Duodenal mucosa (tissue), 2 donors: ENCODE results near the gene CISTR.
"Not testable (repeated sequence)": the region's sequence is repeated elsewhere in the genome, so short reads cannot be mapped to it uniquely, and the experiment has no call there.

ENCODE experiments used
- H3K27ac ChIP-seq: one replicate; pipeline ENCODE4 v1.7.0; 2013; ENCODE audit warnings: low read depth, low read length
- H3K27me3 ChIP-seq, 2 donors: one replicate each; pipeline ENCODE4 v1.7.0; 2013; ENCODE audit warnings: low read length in 2 of 2, control low read depth in 1 of 2; ENCODE audit not compliant: insufficient read depth in 2 of 2, control insufficient read depth in 1 of 2
- H3K36me3 ChIP-seq, 2 donors: one replicate each; pipeline ENCODE4 v1.7.0; 2013; ENCODE audit warnings: low read length in 2 of 2, control low read depth in 1 of 2; ENCODE audit not compliant: insufficient read depth in 2 of 2, control insufficient read depth in 1 of 2
- H3K4me1 ChIP-seq, 2 donors: one replicate each; pipeline ENCODE4 v1.7.0; 2013; ENCODE audit warnings: low read length in 2 of 2, control low read depth in 1 of 2; ENCODE audit not compliant: insufficient read depth in 2 of 2, control insufficient read depth in 1 of 2
- H3K4me3 ChIP-seq, 2 donors: one replicate each; pipeline ENCODE4 v1.7.0; 2013; ENCODE audit warnings: low read length in 2 of 2, low read depth in 1 of 2
- H3K9ac ChIP-seq, 2 donors: one replicate each; pipeline ENCODE4 v1.7.0; 2013; ENCODE audit warnings: low read length in 2 of 2, low read depth in 1 of 2
- H3K9me3 ChIP-seq, 2 donors: one replicate each; pipeline ENCODE4 v1.7.0; 2013; ENCODE audit warnings: low read length in 2 of 2, control low read depth in 1 of 2; ENCODE audit not compliant: control insufficient read depth in 1 of 2

Gene CISTR

DNA sequence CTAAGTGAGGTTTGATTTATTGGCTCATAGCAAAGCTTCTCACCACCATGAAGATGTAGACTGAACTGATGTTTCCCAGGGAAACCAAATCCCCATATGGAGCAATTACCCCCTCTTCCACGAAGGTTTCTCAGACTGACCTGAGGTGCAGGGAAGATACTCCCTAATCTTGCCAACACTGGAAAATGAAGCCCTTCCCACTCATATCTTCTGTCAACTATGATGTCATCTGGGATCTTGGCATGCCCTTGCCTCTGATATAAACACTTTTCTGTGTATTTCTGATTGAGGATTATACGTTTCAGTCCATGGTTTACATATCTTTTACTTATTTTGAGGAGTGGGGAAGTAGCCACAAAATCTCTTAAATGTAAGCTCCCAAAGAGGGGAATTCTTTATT lies 14.1 kb upstream of the CISTR start:
- no peak overlapping the region for H3K27ac ChIP-seq
- no peak overlapping the region for H3K4me3 ChIP-seq
- no peaks in the 10 kb centered on the region for H3K4me1 ChIP-seq
- H3K9me3 ChIP-seq: no peaks in the 10 kb centered on the region
- H3K36me3 ChIP-seq: no peaks in the 10 kb centered on the region
- H3K27me3 ChIP-seq: peaks cover 38 to 60% of the 10 kb centered on the region in 2 donors
- no peak overlapping the region for H3K9ac ChIP-seq

DNA sequence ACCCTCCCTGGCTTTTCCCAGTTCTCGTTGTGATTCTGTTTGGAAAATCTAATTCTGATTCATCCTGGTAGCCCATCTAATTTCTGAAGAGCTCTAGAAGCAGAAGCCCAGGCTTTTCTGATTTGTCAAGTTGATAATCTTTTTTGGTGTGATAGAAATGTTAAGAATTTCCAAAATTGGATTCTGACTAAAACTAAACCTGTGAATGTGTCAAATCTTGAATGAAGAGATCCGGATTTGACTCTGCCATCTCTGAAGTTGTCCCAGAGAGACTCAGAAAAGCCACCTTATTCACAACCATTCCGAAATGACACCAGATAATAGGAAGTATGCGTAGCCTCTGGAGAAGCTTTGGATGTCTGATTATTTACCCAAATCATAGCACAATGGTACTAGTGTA lies 12.8 kb upstream of the CISTR start:
- Histone ChIP-seq H3K4me3 (no peak overlapping the region), H3K4me1 (no peaks in the 10 kb centered on the region), H3K36me3 (no peaks in the 10 kb centered on the region), H3K27ac (no peak overlapping the region), H3K9me3 (no peaks in the 10 kb centered on the region), H3K9ac (no peak overlapping the region), H3K27me3 (peaks cover 40 to 56% of the 10 kb centered on the region in 2 donors)

DNA sequence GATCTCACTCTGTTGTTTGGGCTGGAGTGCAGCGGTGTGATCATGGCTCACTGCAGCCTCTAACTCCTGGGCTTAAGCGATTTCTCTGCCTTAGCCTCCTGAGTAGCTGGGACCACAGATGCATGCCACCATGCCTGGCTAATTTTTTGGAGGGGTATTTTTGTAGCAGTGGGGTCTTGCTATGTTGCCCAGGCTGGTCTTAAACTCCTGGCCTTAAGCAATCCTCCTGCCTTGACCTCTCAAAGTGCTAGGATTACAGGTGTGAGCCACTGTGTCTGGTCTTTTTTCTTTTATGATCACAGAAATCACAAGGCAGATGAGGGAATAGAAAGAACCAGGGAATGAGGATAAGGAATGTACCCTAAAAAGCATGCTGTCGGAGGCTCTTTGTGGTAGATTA lies 11.0 kb upstream of the CISTR start:
- H3K4me3 ChIP-seq, H3K9ac ChIP-seq, H3K9me3 ChIP-seq, H3K4me1 ChIP-seq, H3K36me3 ChIP-seq, H3K27ac ChIP-seq: not testable (repeated sequence)
- peaks cover 54 to 63% of the 10 kb centered on the region in 2 donors for H3K27me3 ChIP-seq

DNA sequence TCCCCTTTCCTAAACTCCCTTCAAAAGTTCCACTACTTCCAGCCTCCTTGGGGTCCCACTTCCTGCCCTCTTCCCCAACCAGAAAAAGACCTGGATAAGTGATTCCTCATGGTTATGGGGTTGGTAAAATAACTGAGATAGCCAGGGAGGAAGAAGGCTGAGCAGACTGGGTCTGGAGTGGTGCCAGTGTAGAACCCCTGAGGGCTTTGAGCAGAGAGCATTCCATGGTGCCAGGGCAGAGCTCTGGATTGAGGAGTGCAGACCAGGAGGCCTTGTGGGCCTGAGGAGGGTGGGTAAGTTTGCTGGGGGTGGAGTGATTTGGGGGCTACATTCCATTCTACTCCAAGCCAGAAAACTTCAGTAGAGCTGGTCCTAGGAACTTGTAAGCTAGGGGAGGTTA lies 9.5 kb upstream of the CISTR start:
- Histone ChIP-seq H3K27me3 (peaks cover 55 to 62% of the 10 kb centered on the region in 2 donors), H3K9ac (no peak overlapping the region), H3K9me3 (no peaks in the 10 kb centered on the region), H3K36me3 (no peaks in the 10 kb centered on the region), H3K4me1 (no peaks in the 10 kb centered on the region), H3K27ac (no peak overlapping the region), H3K4me3 (no peak overlapping the region)

DNA sequence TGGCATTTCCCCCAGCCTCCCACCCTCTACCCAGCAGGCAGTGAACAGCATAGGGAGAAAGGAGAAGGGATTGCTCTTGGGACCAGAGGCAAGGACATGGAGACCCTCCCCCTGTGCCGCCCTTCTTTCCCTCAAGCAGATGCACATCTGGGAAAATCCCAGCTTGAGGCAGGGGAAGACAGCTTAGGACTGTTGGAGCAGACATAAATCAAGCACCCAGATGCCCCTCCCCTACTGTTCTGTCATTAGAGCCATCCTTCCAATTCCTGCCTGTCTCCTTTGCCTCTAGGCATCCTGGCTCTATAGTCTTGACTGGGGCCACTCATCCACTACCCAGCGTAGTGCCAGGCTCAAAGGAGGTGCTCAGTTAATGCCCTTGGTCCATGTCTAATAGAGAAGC lies 7.5 kb upstream of the CISTR start:
- Histone ChIP-seq H3K36me3 (no peaks in the 10 kb centered on the region), H3K27ac (no peak overlapping the region), H3K9me3 (no peaks in the 10 kb centered on the region), H3K4me1 (no peaks in the 10 kb centered on the region), H3K9ac (no peak overlapping the region), H3K27me3 (peaks cover 58 to 60% of the 10 kb centered on the region in 2 donors), H3K4me3 (no peak overlapping the region)

DNA sequence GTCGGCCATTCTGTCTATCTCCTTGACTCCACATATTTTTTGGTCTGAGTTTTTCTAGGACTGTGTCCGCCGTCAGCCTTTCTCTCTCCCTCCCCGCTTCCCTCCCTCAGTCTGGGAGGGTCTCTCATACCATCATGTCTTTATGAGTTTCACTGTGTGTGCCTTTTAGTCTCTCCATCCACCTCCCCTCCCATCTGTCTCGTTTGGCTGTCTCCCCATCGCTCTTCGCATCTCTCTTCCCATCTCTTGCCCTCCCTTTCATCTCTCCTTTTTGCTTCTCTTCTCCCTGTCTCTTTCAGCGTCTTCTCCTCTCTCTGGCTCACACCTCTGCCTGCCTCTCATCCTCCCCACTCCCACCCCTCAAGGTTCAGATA lies 6.9 kb upstream of the CISTR start:
- Histone ChIP-seq H3K4me3 (no peak overlapping the region), H3K27me3 (peaks cover 63 to 66% of the 10 kb centered on the region in 2 donors), H3K4me1 (no peaks in the 10 kb centered on the region), H3K9ac (no peak overlapping the region), H3K9me3 (no peaks in the 10 kb centered on the region), H3K27ac (no peak overlapping the region), H3K36me3 (no peaks in the 10 kb centered on the region)

DNA sequence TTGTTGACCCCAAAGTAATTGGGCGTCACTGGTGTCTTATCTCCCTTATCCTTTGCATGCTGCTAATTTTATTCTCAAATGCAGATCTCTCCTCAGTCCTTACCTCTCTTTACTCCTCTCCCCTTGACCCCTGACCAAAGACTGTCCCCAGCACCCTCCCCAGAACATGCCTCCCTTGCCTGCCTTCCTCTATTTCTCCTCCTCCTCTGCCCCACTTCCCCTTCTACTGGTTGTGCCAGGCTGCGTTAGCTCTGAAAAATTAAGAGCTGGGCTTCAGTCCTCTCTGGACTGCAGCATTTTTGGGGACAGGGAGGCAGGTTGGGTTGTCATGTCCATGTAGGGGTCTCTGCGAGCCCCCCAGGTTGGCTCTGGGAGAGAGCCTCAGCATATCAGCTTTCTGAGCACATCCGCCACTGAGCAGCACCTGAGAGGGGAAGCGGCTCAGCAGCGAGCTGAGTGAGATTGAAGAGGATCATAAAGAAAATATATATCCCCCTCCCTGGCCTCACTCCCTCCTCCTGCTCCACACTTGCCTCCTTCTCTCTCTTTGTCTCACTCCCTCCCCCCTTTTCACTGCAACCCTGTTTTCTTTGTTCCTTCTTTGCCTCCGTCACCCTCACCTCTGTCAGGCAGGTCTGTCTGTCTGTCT lies 6.4 kb upstream of the CISTR start:
- peaks cover 63 to 66% of the 10 kb centered on the region in 2 donors for H3K27me3 ChIP-seq
- no peak overlapping the region for H3K9ac ChIP-seq
- H3K27ac ChIP-seq: no peak overlapping the region
- no peak overlapping the region for H3K4me3 ChIP-seq
- no peaks in the 10 kb centered on the region for H3K36me3 ChIP-seq
- no peaks in the 10 kb centered on the region for H3K4me1 ChIP-seq
- H3K9me3 ChIP-seq: no peaks in the 10 kb centered on the region

DNA sequence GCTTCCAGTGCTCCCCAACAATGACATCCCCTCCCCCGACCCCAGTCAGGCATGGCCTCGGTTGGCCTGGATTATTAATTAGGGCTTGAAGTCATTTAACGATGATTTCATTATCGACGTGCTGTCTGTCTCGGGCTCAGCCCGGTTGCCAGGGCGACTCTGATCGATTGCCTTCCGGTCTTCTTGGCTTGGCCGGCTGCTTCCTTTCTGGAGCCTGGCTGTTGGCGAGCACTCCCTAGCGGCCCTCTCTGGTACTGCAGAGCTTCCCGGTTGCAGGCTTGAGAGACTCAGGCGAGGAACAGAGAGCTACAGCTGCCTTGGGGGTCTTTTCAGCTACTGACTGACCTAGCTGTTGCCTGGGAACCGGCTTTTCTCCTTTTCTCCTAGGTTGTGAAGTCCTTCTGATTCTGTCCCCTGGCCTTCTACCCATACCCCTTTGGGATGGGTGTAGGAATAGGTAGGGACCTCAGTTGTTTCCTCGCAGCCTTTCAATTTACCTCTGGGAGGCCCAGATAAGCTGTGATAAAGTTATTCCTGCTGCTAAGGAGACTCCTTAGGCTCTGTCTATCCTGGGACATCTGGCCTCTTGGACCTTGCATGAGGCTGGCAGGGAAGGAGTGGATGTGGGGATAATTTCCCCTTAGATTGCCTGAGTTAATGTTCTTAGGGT lies 5.5 kb upstream of the CISTR start:
- Histone ChIP-seq H3K9ac (no peak overlapping the region), H3K27me3 (peaks cover 69 to 72% of the 10 kb centered on the region in 2 donors), H3K4me3 (no peak overlapping the region)

DNA sequence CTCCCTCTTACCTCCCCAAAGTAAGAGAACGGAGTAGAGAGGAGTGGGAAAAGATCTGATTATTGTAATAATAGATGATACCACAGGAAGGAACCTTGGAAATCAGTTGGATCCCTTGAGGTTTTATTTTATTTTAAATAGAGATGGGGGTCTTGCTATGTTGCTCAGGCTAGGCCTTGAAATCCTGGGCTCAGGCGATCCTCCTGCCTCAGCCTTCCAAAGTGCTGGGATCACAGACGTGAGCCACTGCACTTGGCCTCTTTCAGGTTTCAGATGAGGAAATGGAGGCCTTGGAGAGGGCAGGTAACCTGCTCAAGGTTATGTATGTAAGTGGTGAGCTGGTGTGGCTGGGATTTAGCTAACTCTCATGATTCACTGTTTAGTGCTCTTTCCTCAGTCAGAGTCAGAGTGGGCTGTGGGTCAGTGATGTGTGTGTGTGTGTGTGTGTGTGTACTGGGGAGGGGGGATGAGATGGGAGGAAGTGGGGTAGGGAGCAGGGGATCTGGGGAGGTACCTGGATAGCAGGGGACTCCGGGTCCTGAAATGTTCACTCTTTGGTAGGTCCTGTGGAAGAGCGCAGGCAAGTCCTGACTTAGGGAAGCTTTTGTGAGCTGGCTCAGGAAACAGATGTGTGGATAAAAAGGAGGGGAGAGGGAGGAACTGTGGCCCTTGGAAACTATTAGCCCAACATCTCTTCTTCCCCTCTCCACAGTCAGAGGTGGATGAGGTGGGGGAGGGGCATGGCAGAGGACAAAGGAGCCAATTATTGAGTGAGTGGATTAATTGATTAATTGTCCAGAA lies 4.7 kb upstream of the CISTR start:
- Histone ChIP-seq H3K9me3 (no peaks in the 10 kb centered on the region), H3K36me3 (no peaks in the 10 kb centered on the region), H3K27ac (no peak overlapping the region), H3K9ac (no peak overlapping the region), H3K27me3 (peaks cover 72 to 78% of the 10 kb centered on the region in 2 donors), H3K4me1 (peaks cover 0 to 5% of the 10 kb centered on the region in 2 donors), H3K4me3 (no peak overlapping the region)

More for the DNA sequence above, 5.5 kb upstream of the CISTR start:
- H3K4me1 ChIP-seq: no peaks in the 10 kb centered on the region
- H3K36me3 ChIP-seq: no peaks in the 10 kb centered on the region
- H3K27ac ChIP-seq: no peak overlapping the region
- H3K9me3 ChIP-seq: no peaks in the 10 kb centered on the region

DNA sequence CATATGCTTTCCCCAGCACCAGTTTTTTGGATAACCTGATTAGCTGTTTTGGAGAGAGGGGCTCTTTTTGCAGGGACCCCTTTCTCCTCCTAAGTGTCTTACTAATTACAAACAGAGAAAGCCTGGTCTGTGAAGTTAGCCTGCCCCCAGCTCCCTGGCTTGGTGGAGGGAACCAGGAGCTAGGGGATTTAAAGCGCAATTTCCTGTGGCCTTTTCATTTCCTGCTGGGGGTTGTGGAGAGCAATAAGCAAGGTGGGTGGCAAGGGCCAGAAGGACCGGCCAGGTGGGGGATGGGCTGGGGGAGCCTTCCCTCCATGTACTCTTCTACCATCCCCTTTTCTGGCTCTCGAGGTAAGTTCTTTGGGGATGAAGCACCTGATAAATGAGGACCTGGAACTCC lies 4.1 kb upstream of the CISTR start:
- H3K9me3 ChIP-seq: no peaks in the 10 kb centered on the region
- H3K27ac ChIP-seq: no peak overlapping the region
- H3K4me1 ChIP-seq: peaks cover 0 to 8% of the 10 kb centered on the region in 2 donors
- peaks cover 68 to 75% of the 10 kb centered on the region in 2 donors for H3K27me3 ChIP-seq
- no peaks in the 10 kb centered on the region for H3K36me3 ChIP-seq
- H3K9ac ChIP-seq: no peak overlapping the region
- no peak overlapping the region for H3K4me3 ChIP-seq
